Psoas muscle (tissue), 8 donors: ENCODE data around the gene PPP2R1B. TPM values are rescaled to one million over a fixed set of nuclear protein-coding genes. Genes with fewer than 3 reads are reported as not detected.
A peak's percentile ranks its signal among the peaks of the same experiment; 100 is the strongest.
"Not testable (repeated sequence)": the region's sequence is repeated elsewhere in the genome, so short reads cannot be mapped to it uniquely, and the experiment has no call there.

Source experiments
- ATAC-seq, 4 donors: fragments of 200-7000 bp; cut with Tn5 transposase; one replicate each; pipeline ENCODE4 v1.9.1; 2020; ENCODE audit warnings: moderate library complexity in 3 of 4, mild to moderate bottlenecking in 2 of 4
- DNase-seq, 2 donors: peaks; one replicate each; pipeline ENCODE4 v3.0.0-alpha.2; 2020
- H3K27ac ChIP-seq: fragments of 200-600 bp; one replicate; pipeline ENCODE4 v1.8.0; 2022
- H3K27me3 ChIP-seq, 3 donors: fragments of 200-600 bp in 1 of 3; one replicate each; pipeline versions ENCODE4 v1.6.1 to v1.8.0; 2013 to 2022; ENCODE audit warnings: low read length in 2 of 3, mild to moderate bottlenecking in 2 of 3, moderate library complexity in 1 of 3; ENCODE audit not compliant: insufficient read depth in 3 of 3
- H3K36me3 ChIP-seq, 2 donors: fragments of 200-600 bp in 1 of 2; one replicate each; pipeline versions ENCODE4 v1.6.1 to v1.8.0; 2013 to 2022; ENCODE audit warnings: low read depth in 1 of 2, mild to moderate bottlenecking in 1 of 2, moderate library complexity in 1 of 2; ENCODE audit not compliant: insufficient read depth in 1 of 2
- H3K4me1 ChIP-seq: fragments of 200-600 bp; one replicate; pipeline ENCODE4 v1.8.0; 2022
- H3K4me3 ChIP-seq: fragments of 200-600 bp; one replicate; pipeline ENCODE4 v1.8.0; 2022; ENCODE audit warnings: mild to moderate bottlenecking
- H3K9me3 ChIP-seq: fragments of 200-600 bp; one replicate; pipeline ENCODE4 v1.8.0; 2022
- CTCF ChIP-seq: fragments of 200-600 bp; IDR thresholded peaks from one replicate; pipeline ENCODE4 v1.8.0; 2022; ENCODE audit warnings: antibody characterized with exemption
- WGBS, 3 donors: extraction: QIAGEN DNeasy Blood & Tissue Kit; methylation state at CpG; one replicate each; pipeline versions ENCODE4 v1.1.6 to v1.1.7; 2013; 5-methylcytosine and 5-hydroxymethylcytosine counted together
- intact Hi-C, 2 donors: fragments of 100-400 bp; cut with DNase I; formaldehyde crosslinking; loops; one replicate each; pipeline versions ENCODE4 v1.11.0 to v1.14.2; 2022
- polyA plus RNA-seq, 3 donors: library from polyadenylated mRNA; stranded (reverse); fragments of 200-250 nt; gene quantifications; one replicate each; pipeline ENCODE4 v1.2.3, GENCODE V29; 2013
- total RNA-seq, 4 donors: library from RNA; stranded (reverse); fragmentation: NEBNext Ultra II Directional in 2 of 4; extraction: Animal tissue kit (Norgen Biotek cat#: 25700) in 2 of 4; gene quantifications; one replicate each; pipeline versions ENCODE4 v1.2.1 to v1.2.4, GENCODE V29; 2021 to 2023
- donor health status: healthy with polysubstance abuse.
- donor health status: DM: no; HTN: no; CAD: no; lungs with moderate emphysema.
- donor health status: Bipolar disorder and iron deficiency.
- donor health status: healthy.
- donor health status: DM: yes; HTN: yes; CAD: no.
- donor health status: DM: no; HTN: no; CAD: no.
- donor health status: DM: no; HTN: no; CAD: no.
- donor health status: DM: yes; HTN: yes; CAD: no.

The PPP2R1B gene
- total and polyA plus RNA-seq, 7 donors, result 6.6 to 18.8 (median 10.7) TPM

GRCh38 chr11:111772535-111772934, 6.3 kb upstream of the PPP2R1B start:
- no peaks in the 10 kb centered on the region for H3K9me3 ChIP-seq
- no peaks in the 10 kb centered on the region for H3K36me3 ChIP-seq
- 82 to 97% (median 93%) methylated on average over 2 of the region's 2 CpGs for WGBS, 3 donors
- ATAC-seq (no peak), DNase-seq (no peak)
- intact Hi-C loops, result no loop called here
- H3K4me1 ChIP-seq, result no peaks in the 10 kb centered on the region
- no peak for TF ChIP-seq CTCF
- H3K4me3 ChIP-seq, result no peak overlapping the region
- no peaks in the 10 kb centered on the region for H3K27me3 ChIP-seq
- no peak overlapping the region for H3K27ac ChIP-seq

GRCh38 chr11:111771205-111771604, 5.0 kb upstream of the PPP2R1B start:
- intact Hi-C loops, H3K27me3 ChIP-seq, H3K27ac ChIP-seq, ATAC-seq, DNase-seq, H3K36me3 ChIP-seq, H3K4me3 ChIP-seq, H3K4me1 ChIP-seq, H3K9me3 ChIP-seq: not testable (repeated sequence)
- 90 to 95% (median 94%) methylated on average over 5 of the region's 5 CpGs for WGBS, 3 donors

GRCh38 chr11:111770581-111771134, 4.5 kb upstream of the PPP2R1B start:
- Histone ChIP-seq H3K4me1 (no peaks in the 10 kb centered on the region), H3K27me3 (no peaks in the 10 kb centered on the region), H3K27ac (no peak overlapping the region), H3K9me3 (no peaks in the 10 kb centered on the region), H3K4me3 (no peak overlapping the region), H3K36me3 (no peaks in the 10 kb centered on the region)
- TF ChIP-seq CTCF, result no peak
- ATAC-seq, result no peak
- intact Hi-C loops, result no loop called here
- DNase-seq, result no peak
- WGBS, 3 donors, result 86 to 93% (median 87%) methylated on average over 4 of the region's 4 CpGs

GRCh38 chr11:111766834-111767142, 599 bp upstream of the PPP2R1B start:
- WGBS, 3 donors, result 1 to 7% (median 3%) methylated on average over 7 of the region's 7 CpGs
- intact Hi-C loops, result no loop called here
- H3K27me3 ChIP-seq, result no peaks in the 10 kb centered on the region
- TF ChIP-seq CTCF, result no peak
- H3K4me1 ChIP-seq, result peaks cover 18% of the 10 kb centered on the region
- ATAC-seq, result peak in 3 of 4 donors; percentile 31 to 63 (median 46)
- peaks cover 3 to 34% of the 10 kb centered on the region in 2 donors for H3K36me3 ChIP-seq
- no peaks in the 10 kb centered on the region for H3K9me3 ChIP-seq
- H3K4me3 ChIP-seq, result peak overlapping the region; percentile 97
- H3K27ac ChIP-seq, result peak overlapping the region; percentile 86
- DNase-seq, result no peak

GRCh38 chr11:111765320-111765983, 737 bp downstream of the PPP2R1B start:
- ATAC-seq (peak; percentile 41 to 69 (median 48)), DNase-seq (no peak)
- no peak for TF ChIP-seq CTCF
- H3K27me3 ChIP-seq, result no peaks in the 10 kb centered on the region
- peaks cover 7 to 47% of the 10 kb centered on the region in 2 donors for H3K36me3 ChIP-seq
- H3K4me1 ChIP-seq, result peaks cover 18% of the 10 kb centered on the region
- 2 to 4% (median 3%) methylated on average over 27 to 28 of the region's 28 CpGs for WGBS, 3 donors
- peak overlapping the region; percentile 86 for H3K27ac ChIP-seq
- no peaks in the 10 kb centered on the region for H3K9me3 ChIP-seq
- intact Hi-C loops, result no loop called here
- peak overlapping the region; percentile 97 for H3K4me3 ChIP-seq
